ENCODE data around the gene DLL3. TPM values are rescaled to one million over a fixed set of nuclear protein-coding genes. Genes with fewer than 3 reads are reported as not detected.

DLL3 gene
- total RNA-seq, 2 donors from 2014 or later = not detected

- intact Hi-C loops (cut with DNase I) = no loop called here
- 13 to 23% methylated on average over 30 to 69 of the region's 69 CpGs for WGBS, 2 donors
- Histone ChIP-seq H3K9me3 (no peaks in the 10 kb centered on the region), H3K27me3 (peaks cover 0 to 9% of the 10 kb centered on the region in 2 donors), H3K4me1 (peaks cover 24% of the 10 kb centered on the region), H3K27ac (no peak overlapping the region), H3K4me3 (no peak overlapping the region), H3K36me3 (replicated peaks in 1 of 2; ENCODE audit: insufficient read depth in 1 of 2, low read depth in 2 of 2) (no peaks in the 10 kb centered on the region)
- ATAC-seq (peak; percentile 50), DNase-seq (peak; percentile 41 to 58 (median 46))
- TF ChIP-seq POLR2A (IDR thresholded peaks at IDR 0.05) (no peak), CTCF (IDR thresholded peaks at IDR 0.05) (peak; percentile 31 to 71 (median 57))
Observed at GRCh38 chr19:39502640-39503417, 4.1 kb downstream of the DLL3 start.

- no peak for DNase-seq
- Histone ChIP-seq H3K36me3 (replicated peaks in 1 of 2; ENCODE audit: insufficient read depth in 1 of 2, low read depth in 2 of 2) (no peaks in the 10 kb centered on the region), H3K4me3 (no peak overlapping the region), H3K4me1 (peaks cover 9% of the 10 kb centered on the region), H3K27me3 (no peaks in the 10 kb centered on the region), H3K27ac (no peak overlapping the region), H3K9me3 (no peaks in the 10 kb centered on the region)
- intact Hi-C loops (cut with DNase I) = loop anchor here (5.0 kb wide), 1 partner anchor 151 kb away; the partner anchor contains the start of gene LGALS16
- ATAC-seq = no peak
- 50 to 55% methylated on average over 7 of the region's 7 CpGs for WGBS, 2 donors
- TF ChIP-seq POLR2A (IDR thresholded peaks at IDR 0.05) (no peak), CTCF (IDR thresholded peaks at IDR 0.05) (no peak)
Observed at GRCh38 chr19:39506598-39506943, 7.8 kb downstream of the DLL3 start.

- intact Hi-C loops (cut with DNase I) = loop anchor here (5.0 kb wide), 1 partner anchor 150 kb away; the partner anchor contains the start of gene LGALS16
- no peak for TF ChIP-seq POLR2A (IDR thresholded peaks at IDR 0.05)
- TF ChIP-seq CTCF (IDR thresholded peaks at IDR 0.05) = no peak
- DNase-seq = peak in 1 of 4 donors; percentile 30
Observed at GRCh38 chr19:39506944-39507714, 8.4 kb downstream of the DLL3 start.

GRCh38 chr19:39507715-39508364, 9.1 kb downstream of the DLL3 start:
- Histone ChIP-seq H3K9me3 (no peaks in the 10 kb centered on the region), H3K27me3 (no peaks in the 10 kb centered on the region), H3K4me3 (no peak overlapping the region), H3K36me3 (replicated peaks in 1 of 2; ENCODE audit: insufficient read depth in 1 of 2, low read depth in 2 of 2) (no peaks in the 10 kb centered on the region), H3K4me1 (peaks cover 4% of the 10 kb centered on the region), H3K27ac (no peak overlapping the region)
- DNase-seq (no peak), ATAC-seq (no peak)
- intact Hi-C loops (cut with DNase I) = loop anchor here (5.0 kb wide), 1 partner anchor 149 kb away; the partner anchor contains the start of gene LGALS16
- 17 to 19% methylated on average over 24 of the region's 24 CpGs for WGBS, 2 donors
- TF ChIP-seq CTCF (IDR thresholded peaks at IDR 0.05) = no peak

More at GRCh38 chr19:39506944-39507714, 8.4 kb downstream of the DLL3 start:
- WGBS, 2 donors = 2 to 6% methylated on average over 14 to 95 of the region's 96 CpGs
- no peaks in the 10 kb centered on the region for H3K36me3 ChIP-seq (replicated peaks in 1 of 2; ENCODE audit: insufficient read depth in 1 of 2, low read depth in 2 of 2)
- ATAC-seq = peak; percentile 17
- H3K27ac ChIP-seq = no peak overlapping the region
- H3K27me3 ChIP-seq = no peaks in the 10 kb centered on the region
- H3K4me3 ChIP-seq = no peak overlapping the region
- H3K4me1 ChIP-seq = peaks cover 9% of the 10 kb centered on the region
- no peaks in the 10 kb centered on the region for H3K9me3 ChIP-seq
